NT2/D1 (cell line): ENCODE data around the gene THEM4.

Experiments
- YY1 ChIP-seq: IDR thresholded peaks from 2 replicates; pipeline ENCODE4 v1.6.1; 2011; ENCODE audit not compliant: insufficient read length, insufficient read depth
- ZNF274 ChIP-seq: IDR thresholded peaks from 2 replicates; pipeline ENCODE4 v1.6.1; 2011; ENCODE audit warnings: mild to moderate bottlenecking, low read depth, low read length

DNA sequence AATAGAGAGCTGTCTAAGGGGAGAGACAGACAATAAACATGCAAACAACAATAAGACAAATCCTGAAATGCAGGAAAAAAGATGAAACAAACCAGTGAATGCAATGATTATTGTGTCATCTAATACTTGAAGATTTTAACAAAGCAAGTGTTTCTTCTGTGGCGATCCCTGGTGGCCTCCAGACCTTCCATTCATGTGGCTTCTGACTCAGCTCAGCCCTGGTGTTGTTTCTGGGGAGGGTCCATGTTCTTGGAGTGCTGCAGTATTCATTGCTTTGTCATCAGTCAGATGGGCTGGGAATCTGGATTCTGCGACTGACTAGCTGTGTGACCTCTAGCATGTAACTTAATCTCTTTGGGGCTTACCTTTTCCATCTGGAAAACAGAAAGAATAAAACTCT, 68.2 kb downstream of the THEM4 start:
- TF ChIP-seq YY1 (no peak), ZNF274 (no peak)
